Measurements from ENCODE around the gene ZNF318. TPM values are rescaled to one million over a fixed set of nuclear protein-coding genes. Genes with fewer than 3 reads are reported as not detected.
"Not testable (repeated sequence)": the region's sequence is repeated elsewhere in the genome, so short reads cannot be mapped to it uniquely, and the experiment has no call there.

Gene ZNF318
- total RNA-seq, 1 experiment from 2014 or later: 10.9 TPM

DNA sequence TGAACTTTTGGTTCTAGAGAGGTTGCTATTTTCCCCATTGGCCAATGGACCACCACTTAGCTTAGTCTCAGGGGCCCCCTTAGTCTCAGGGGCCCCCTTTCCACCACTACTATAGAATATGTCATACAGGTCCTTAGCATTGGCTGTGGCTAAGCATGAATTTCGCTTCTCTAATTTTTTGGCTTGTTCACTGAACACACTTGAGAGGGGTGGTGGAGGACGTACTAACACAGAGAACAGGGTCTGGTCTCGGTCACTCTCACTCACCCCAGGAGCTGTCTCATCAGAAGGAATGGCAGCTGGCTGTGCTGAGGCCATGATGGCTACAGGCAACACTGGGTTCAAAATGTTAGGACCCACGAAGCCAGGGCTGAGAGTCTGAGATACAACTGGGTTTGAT, 30.3 kb downstream of the ZNF318 start:
- DNase-seq (ENCODE audit: low read depth): no peak

- no peak for DNase-seq (ENCODE audit: low read depth)
Measured at GRCh38 chr6:43338243-43338642, 31.2 kb downstream of the ZNF318 start.

GRCh38 chr6:43336382-43336781, 33.1 kb downstream of the ZNF318 start:
- no peak for DNase-seq (ENCODE audit: low read depth)

DNA sequence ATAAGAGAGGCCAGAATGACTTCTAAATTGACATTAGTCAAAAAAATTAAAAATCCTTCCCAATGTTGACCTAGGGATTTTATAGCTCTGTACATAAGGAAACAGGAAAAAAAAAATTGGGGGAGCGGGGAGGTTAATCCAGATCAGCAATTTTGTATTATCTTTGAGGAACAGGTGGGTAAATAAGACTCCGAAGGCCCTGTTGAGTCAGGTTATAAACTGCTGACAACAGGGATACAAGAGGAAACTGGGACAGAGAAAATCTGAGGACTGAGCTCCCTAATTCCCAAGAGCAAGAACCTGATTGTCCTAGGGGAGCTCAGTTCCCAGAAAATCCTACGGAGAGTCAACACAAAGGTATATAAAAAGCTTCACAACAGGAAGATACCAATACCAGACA, 34.0 kb downstream of the ZNF318 start:
- no peak for DNase-seq (ENCODE audit: low read depth)

GRCh38 chr6:43334466-43335095, 34.9 kb downstream of the ZNF318 start:
- DNase-seq (ENCODE audit: low read depth): peak; percentile 76

DNA sequence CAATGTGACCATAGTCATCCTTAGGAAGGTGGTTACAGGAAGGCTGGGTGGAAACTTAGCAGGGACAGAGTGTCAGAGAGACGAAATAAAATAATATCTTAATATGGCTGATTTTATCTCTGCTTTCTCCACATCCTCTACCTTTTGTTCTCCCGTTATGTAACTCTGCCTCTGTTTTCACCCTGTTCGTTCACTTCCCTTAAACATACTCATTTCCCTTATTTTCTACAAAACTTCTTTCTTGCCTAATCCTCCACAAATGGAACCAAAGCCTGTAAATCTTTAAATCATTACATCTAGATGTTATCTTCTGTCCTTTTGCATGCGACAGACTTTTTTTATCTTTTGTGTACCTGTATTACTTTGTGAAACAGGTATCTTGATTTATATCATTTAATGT, 37.6 kb downstream of the ZNF318 start:
- DNase-seq (ENCODE audit: low read depth): no peak

- no peak for DNase-seq (ENCODE audit: low read depth)
Measured at GRCh38 chr6:43331470-43331869, 38.0 kb downstream of the ZNF318 start.

DNA sequence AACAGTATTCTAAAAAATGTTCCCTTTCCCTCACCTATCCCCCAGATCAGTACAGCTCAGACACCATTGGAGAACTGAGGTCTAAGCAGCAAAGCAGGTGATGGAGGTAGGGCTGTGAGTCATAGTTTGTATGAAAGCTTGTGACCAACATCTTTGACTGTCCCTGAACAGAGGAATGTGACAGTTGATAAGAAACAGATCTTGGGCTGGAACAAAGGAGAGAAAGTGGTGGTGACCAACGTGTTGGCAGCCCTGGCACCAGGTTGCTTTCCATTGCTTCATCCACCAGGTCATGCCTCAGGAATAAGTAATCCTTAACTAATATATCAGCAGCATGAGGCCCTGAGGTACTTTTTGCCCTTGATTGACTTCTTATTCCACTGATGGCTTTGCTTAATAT, 40.9 kb downstream of the ZNF318 start:
- DNase-seq (ENCODE audit: low read depth): peak; percentile 37

DNA sequence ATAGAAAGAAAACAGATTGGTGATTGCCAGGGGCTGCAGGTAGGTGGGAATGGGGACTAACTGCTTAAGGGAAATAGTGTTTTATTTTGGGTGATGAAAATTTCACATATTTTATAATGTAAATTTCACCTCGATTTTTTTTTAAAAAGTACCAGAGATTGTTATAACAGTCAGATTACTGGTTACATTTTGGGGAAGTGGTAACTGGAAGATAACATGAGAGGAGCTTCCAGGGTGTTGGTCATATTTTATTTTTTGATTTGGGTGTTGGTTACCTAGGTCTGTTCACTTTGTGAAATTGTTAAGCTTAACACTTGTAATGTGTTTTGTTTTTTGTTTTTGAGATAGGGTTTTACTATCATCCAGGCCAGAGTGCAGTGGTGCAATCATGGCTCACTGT, 43.6 kb downstream of the ZNF318 start:
- no peak for DNase-seq (ENCODE audit: low read depth)

DNA sequence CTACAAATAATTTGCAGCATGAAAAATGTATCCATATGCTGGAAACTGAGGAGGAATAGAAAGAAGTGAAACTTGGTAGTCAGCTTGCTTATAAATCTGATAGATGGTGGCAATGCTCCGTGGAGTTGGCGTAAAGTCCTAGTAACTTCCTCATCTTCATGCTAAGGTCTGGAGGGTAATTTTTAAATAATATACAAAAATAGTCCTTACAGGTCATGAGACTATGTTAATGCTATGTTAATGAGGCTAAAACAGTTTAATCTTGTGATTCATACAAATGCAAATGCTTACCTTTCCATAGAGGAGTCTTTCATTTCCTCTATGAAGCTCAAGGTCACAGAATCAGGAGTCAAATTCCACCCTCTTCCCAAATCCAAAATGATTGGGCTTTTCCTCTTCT, 51.4 kb downstream of the ZNF318 start:
- DNase-seq (ENCODE audit: low read depth): no peak

- DNase-seq (ENCODE audit: low read depth): no peak
Measured at GRCh38 chr6:43313813-43314212, 55.6 kb downstream of the ZNF318 start.

DNA sequence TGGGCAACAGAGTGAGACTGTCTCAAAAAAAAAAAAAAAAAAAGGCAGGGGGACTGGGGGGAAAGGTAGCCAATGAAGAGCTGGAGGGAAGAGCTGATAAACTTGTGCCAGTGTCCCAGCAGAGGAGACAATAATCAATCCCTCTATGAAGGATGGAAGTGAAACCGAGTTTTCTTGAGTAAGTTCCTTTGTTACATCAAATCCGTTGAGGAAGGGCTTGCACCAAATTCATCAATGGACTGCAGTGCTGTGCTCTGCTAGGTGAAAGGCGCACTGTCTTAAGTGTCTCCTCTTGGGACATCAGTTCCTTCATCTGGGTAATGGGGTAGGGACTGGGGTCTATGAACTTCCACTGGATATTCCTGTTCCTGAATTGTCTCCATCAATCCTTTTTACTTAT, 57.8 kb downstream of the ZNF318 start:
- DNase-seq (ENCODE audit: low read depth): no peak

DNA sequence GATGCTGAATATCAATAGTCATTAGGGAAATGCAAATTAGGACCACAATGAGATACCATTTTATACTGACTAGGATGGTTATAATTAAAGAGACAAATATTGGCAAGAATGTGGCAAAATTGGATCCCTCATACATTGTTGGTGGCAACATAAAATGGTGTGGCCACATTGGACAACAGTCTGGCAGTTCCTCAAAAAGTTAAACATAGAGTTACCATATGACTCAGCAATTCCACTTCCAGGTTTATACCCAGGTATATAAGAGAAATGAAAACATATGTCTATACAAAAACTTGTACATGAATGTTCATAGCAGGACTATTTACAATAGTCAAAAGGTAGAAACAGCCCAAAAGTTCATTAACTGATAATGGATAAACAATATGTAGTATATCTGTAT, 58.8 kb downstream of the ZNF318 start:
- no peak for DNase-seq (ENCODE audit: low read depth)

- peak; percentile 23 for DNase-seq (ENCODE audit: low read depth)
Measured at GRCh38 chr6:43310134-43310533, 59.3 kb downstream of the ZNF318 start.

- DNase-seq (ENCODE audit: low read depth): no peak
Measured at GRCh38 chr6:43308990-43309477, 60.4 kb downstream of the ZNF318 start.

DNA sequence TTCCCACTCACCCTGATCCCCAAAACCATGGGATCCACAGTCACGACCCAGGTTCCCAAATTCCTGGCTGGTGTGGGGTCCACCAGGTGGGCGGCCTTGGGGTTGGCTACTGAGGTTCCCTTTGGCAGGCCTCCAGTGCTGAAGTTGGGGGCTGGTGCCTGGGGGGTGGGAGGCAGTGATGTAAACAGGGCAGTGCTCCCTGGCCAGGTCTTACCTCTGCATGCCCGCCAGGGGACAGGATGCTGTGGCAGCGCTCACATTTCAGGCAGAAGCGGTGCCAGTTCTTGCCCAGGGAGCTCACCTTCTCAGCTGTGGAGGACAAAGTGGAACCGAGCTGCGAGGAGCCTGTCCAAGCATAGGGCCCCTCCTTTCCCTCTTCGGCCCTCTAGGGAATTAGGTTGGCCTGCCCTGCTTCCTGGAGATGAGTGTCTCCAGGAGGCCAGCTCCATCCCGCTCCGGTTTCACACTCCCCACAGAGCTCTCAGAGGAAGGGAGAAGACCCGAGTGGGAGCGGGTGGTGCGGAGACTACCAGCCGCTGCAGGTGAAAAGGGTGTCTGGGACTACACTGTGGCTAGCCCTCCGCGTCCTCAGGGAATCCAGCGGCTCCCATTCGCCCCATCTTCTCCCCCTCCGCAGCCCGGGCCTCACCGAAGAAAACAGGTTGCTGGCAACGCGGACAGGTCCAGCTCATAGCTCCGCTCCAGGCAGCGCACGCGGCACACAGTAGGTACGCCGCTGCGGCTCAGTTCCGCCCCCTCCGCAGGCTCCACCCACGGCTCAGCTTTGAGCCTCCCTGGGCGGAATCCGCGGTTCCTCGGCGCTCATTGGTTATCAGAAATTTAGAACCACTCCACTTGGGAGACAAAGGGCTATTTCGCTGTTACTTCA, 61.1 kb downstream of the ZNF318 start, which contains the start of gene CRIP3:
Gene CRIP3 (minus strand): TSS at position 726 of the 889 bp plus-strand sequence. CDS start 34 bp downstream, at position 692.
- peak; percentile 47 for DNase-seq (ENCODE audit: low read depth)

- DNase-seq (ENCODE audit: low read depth): no peak
Measured at GRCh38 chr6:43307451-43308100, 61.9 kb downstream of the ZNF318 start.

- DNase-seq (ENCODE audit: low read depth): peak; percentile 53
Measured at GRCh38 chr6:43306086-43306485, 63.4 kb downstream of the ZNF318 start.

DNA sequence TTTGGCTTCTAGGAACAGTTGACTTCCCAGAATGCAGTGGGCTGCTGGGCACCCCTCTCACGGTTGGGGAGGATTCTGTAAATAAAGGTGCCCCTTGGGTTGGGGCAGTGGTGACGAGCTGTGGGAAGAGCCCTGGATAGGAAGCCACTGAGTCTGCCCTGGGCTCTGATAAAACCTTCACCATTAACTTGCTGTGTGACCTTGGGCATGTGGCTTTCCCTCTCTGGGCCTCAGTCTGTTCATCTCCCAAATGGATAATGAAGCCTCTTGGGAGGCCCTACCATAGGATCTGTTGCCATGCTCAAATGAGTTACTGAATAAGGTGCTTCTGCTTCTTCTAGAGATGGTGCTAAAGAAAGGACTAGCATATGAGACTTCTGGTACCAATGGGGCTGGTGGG, 64.6 kb downstream of the ZNF318 start:
- DNase-seq (ENCODE audit: low read depth): no peak

GRCh38 chr6:43304361-43304760, 65.1 kb downstream of the ZNF318 start:
- no peak for DNase-seq (ENCODE audit: low read depth)

- no peak for DNase-seq (ENCODE audit: low read depth)
Measured at GRCh38 chr6:43303751-43304331, 65.6 kb downstream of the ZNF318 start.

DNA sequence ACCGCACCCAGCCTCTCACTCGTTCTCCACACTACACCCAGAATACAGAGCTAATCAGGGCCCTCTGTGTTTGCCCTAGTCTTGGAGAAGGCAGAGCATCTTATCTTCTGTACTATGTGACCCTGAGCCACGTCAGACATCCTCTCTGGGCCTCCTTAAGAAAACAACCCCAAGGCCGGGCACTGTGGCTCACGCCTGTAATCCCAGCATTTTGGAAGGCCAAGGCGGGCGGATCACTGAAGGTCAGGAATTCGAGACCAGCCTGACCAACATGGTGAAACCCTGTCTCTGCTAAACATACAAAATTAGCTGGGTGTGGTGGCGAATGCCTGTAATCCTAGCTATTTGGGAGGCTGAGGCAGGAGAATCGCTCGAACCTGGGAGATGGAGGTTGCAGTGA, 66.4 kb downstream of the ZNF318 start:
- not testable (repeated sequence) for DNase-seq (ENCODE audit: low read depth)
